ENCODE results near the gene BTBD6.

DNA sequence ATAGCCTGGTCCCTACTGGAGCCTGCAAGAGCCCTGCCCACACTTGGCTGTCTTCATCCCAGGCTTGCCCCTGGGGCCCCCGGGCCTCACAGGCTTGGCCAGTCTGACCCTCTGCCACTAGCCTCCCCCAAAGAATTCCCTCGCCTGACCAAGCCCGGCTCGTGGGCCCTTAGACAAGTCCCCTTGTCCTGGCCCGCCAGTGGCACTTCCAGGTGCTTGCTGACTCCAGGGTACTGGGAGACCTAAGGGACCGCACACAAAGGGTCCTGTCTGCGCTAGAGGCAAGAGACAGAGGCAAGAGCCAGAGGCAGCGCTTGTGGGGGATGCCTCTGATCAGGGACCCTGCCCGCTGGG, 5.0 kb downstream of the BTBD6 start:
- TF ChIP-seq, protein P1, sequence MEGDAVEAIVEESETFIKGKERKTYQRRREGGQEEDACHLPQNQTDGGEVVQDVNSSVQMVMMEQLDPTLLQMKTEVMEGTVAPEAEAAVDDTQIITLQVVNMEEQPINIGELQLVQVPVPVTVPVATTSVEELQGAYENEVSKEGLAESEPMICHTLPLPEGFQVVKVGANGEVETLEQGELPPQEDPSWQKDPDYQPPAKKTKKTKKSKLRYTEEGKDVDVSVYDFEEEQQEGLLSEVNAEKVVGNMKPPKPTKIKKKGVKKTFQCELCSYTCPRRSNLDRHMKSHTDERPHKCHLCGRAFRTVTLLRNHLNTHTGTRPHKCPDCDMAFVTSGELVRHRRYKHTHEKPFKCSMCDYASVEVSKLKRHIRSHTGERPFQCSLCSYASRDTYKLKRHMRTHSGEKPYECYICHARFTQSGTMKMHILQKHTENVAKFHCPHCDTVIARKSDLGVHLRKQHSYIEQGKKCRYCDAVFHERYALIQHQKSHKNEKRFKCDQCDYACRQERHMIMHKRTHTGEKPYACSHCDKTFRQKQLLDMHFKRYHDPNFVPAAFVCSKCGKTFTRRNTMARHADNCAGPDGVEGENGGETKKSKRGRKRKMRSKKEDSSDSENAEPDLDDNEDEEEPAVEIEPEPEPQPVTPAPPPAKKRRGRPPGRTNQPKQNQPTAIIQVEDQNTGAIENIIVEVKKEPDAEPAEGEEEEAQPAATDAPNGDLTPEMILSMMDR (IDR thresholded peaks at IDR 0.05): no peak
- TF ChIP-seq POLR2A (IDR thresholded peaks at IDR 0.05): no peak
